SK-N-SH (cell line): ENCODE data around the gene GALNT18. TPM values are rescaled to one million over a fixed set of nuclear protein-coding genes. Genes with fewer than 3 reads are reported as not detected.
A peak's percentile ranks its signal among the peaks of the same experiment; 100 is the strongest.

Experiments
- CTCF ChIA-PET: fragments of 300-600, 350-600 bp; formaldehyde crosslinking; extraction: SDS; loops from one replicate; lab custom pipeline; 2021; lab: Yijun Ruan, JAX
- POLR2A ChIA-PET: fragments of 350-600 bp; sonication (Branson Sonifier 250); formaldehyde crosslinking; extraction: SDS; loops from one replicate; lab custom pipeline; 2020; ENCODE audit warnings: antibody characterized with exemption, inconsistent platforms; lab: Yijun Ruan, JAX
- DNase-seq: peaks from one replicate; pipeline ENCODE4 v3.0.0; 2012
- H2AFZ ChIP-seq: fragments of 200-600 bp; sonication (generic); 2 replicates; pipeline ENCODE4 v1.8.1; 2016; ENCODE audit warnings: antibody characterized with exemption, mild to moderate bottlenecking, low read depth
- H3F3A ChIP-seq: fragments of 200-600 bp; sonication (generic); replicated peaks from 2 replicates; pipeline ENCODE3; 2016; ENCODE audit warnings: antibody characterized with exemption, mild to moderate bottlenecking; ENCODE audit not compliant: insufficient read depth
- H3K27ac ChIP-seq, 2 experiments: fragments of 200-500 bp in 1 of 2; fragments of 200-600 bp in 1 of 2; sonication (Bioruptor generic) in 1 of 2; sonication (generic), shearing (Covaris generic) in 1 of 2; 2 replicates each; pipeline versions ENCODE4 v1.5.1 to v1.6.1; 2014 to 2016; ENCODE audit warnings: low read depth in 2 of 2, inconsistent platforms in 1 of 2, low read length in 1 of 2, mild to moderate bottlenecking in 1 of 2, mixed read lengths in 1 of 2
- H3K27me3 ChIP-seq: fragments of 200-600 bp; sonication (generic), shearing (Covaris generic); 2 replicates; pipeline ENCODE4 v1.6.1; 2016; ENCODE audit warnings: mixed run types; ENCODE audit not compliant: insufficient read depth
- H3K36me3 ChIP-seq, 2 experiments: fragments of 200-500 bp in 1 of 2; fragments of 200-600 bp in 1 of 2; sonication (Bioruptor generic) in 1 of 2; sonication (generic) in 1 of 2; replicated peaks in 1 of 2; 2 replicates each; pipeline versions ENCODE3 to v1.5.1; 2014 to 2016; ENCODE audit warnings: low read length in 1 of 2, mild to moderate bottlenecking in 1 of 2; ENCODE audit not compliant: insufficient read depth in 2 of 2, control insufficient read depth in 1 of 2
- H3K4me1 ChIP-seq, 2 experiments: fragments of 200-500 bp in 1 of 2; fragments of 200-600 bp in 1 of 2; sonication (Bioruptor generic) in 1 of 2; sonication (generic), shearing (Covaris generic) in 1 of 2; 2 replicates each; pipeline versions ENCODE4 v1.5.1 to v1.6.1; 2014 to 2016; ENCODE audit warnings: low read depth in 1 of 2, low read length in 1 of 2, mixed run types in 1 of 2; ENCODE audit not compliant: insufficient read depth in 2 of 2, control insufficient read depth in 1 of 2
- H3K4me2 ChIP-seq: fragments of 200-600 bp; sonication (generic), shearing (Covaris generic); 2 replicates; pipeline ENCODE4 v1.6.1; 2017; ENCODE audit warnings: mixed run types
- H3K4me3 ChIP-seq, 2 experiments: fragments of 200-500 bp in 1 of 2; fragments of 200-600 bp in 1 of 2; sonication (Bioruptor generic) in 1 of 2; sonication (generic), shearing (Covaris generic) in 1 of 2; 2 replicates each; pipeline versions ENCODE4 v1.5.1 to v1.8.1; 2014 to 2016; ENCODE audit warnings: low read depth in 2 of 2, inconsistent platforms in 1 of 2, low read length in 1 of 2, mild to moderate bottlenecking in 1 of 2, mixed read lengths in 1 of 2, moderate library complexity in 1 of 2
- H3K79me2 ChIP-seq: fragments of 200-600 bp; sonication (generic); 2 replicates; pipeline ENCODE4 v1.8.1; 2017; ENCODE audit warnings: mild to moderate bottlenecking; ENCODE audit not compliant: insufficient read depth
- H3K9ac ChIP-seq: fragments of 200-600 bp; sonication (generic); 2 replicates; pipeline ENCODE4 v1.6.1; 2017; ENCODE audit warnings: mixed run types
- H3K9me2 ChIP-seq: fragments of 200-600 bp; sonication (generic); 2 replicates; pipeline ENCODE4 v1.6.1; 2017; ENCODE audit warnings: mixed run types
- H3K9me3 ChIP-seq: fragments of 200-600 bp; sonication (generic); 2 replicates; pipeline ENCODE4 v1.6.1; 2017; ENCODE audit warnings: mixed run types, mild to moderate bottlenecking, moderate library complexity
- H4K20me1 ChIP-seq: fragments of 200-600 bp; sonication (generic); 2 replicates; pipeline ENCODE4 v1.6.1; 2017; ENCODE audit warnings: mild to moderate bottlenecking, mixed run types; ENCODE audit not compliant: insufficient read depth
- CTCF ChIP-seq: fragments of 200-600 bp; sonication (generic); IDR thresholded peaks from 2 replicates; pipeline ENCODE4 v1.6.1; 2017; ENCODE audit warnings: antibody characterized with exemption, mild to moderate bottlenecking, moderate library complexity
- FOSL2 ChIP-seq: IDR thresholded peaks from 2 replicates; pipeline ENCODE4 v1.4.0; 2012; ENCODE audit warnings: low read depth, mild to moderate bottlenecking, moderate library complexity, borderline replicate concordance
- MAX ChIP-seq: IDR thresholded peaks from 2 replicates; pipeline ENCODE4 v1.4.0; 2012; ENCODE audit warnings: low read depth
- MEF2A ChIP-seq: IDR thresholded peaks from 2 replicates; pipeline ENCODE4 v1.4.0; 2012; ENCODE audit warnings: low read depth, borderline replicate concordance
- MXI1 ChIP-seq: IDR thresholded peaks from 2 replicates; pipeline ENCODE4 v1.6.1; 2012; ENCODE audit warnings: mild to moderate bottlenecking, low read depth, low read length, improper control_type of control experiment
- NRF1 ChIP-seq: IDR thresholded peaks from 2 replicates; pipeline ENCODE4 v1.6.1; 2012; ENCODE audit warnings: low read depth, mild to moderate bottlenecking, low read length
- RCOR1 ChIP-seq: fragments of 150-350 bp; IDR thresholded peaks from 2 replicates; pipeline ENCODE4 v1.6.1; 2017; ENCODE audit warnings: antibody characterized with exemption, low read length
- RXRA ChIP-seq: IDR thresholded peaks from 2 replicates; pipeline ENCODE4 v1.4.0; 2012; ENCODE audit warnings: low read depth, mild to moderate bottlenecking, borderline replicate concordance
- SIN3A ChIP-seq: IDR thresholded peaks from 2 replicates; pipeline ENCODE4 v1.6.1; 2012; ENCODE audit warnings: low read depth, mild to moderate bottlenecking, low read length, moderate library complexity, borderline replicate concordance
- USF1 ChIP-seq: IDR thresholded peaks from 2 replicates; pipeline ENCODE4 v1.4.0; 2012; ENCODE audit warnings: low read depth, borderline replicate concordance
- YY1 ChIP-seq: IDR thresholded peaks from 2 replicates; pipeline ENCODE4 v1.4.0; 2012; ENCODE audit warnings: low read depth, mild to moderate bottlenecking
- ZBTB33 ChIP-seq: IDR thresholded peaks from 2 replicates; pipeline ENCODE4 v1.4.0; 2012; ENCODE audit warnings: low read depth, borderline replicate concordance
- WGBS: methylation state at CpG from one replicate; pipeline ENCODE4 v1.1.6; 2017; ENCODE audit warnings: low lambda C conversion rate; 5-methylcytosine and 5-hydroxymethylcytosine counted together
- polyA plus RNA-seq, 3 experiments: library from polyadenylated mRNA; depleted of rRNA; stranded (reverse); fragments of >200 nt; gene quantifications; 2 replicates each; pipeline ENCODE4 v1.2.3, GENCODE V29; 2012
- TF ChIP-seq, protein P1 (sequence below): IDR thresholded peaks from 2 replicates; pipeline ENCODE4 v1.6.1; 2012; ENCODE audit warnings: mild to moderate bottlenecking, low read depth, low read length, moderate library complexity
- TF ChIP-seq, protein P2 (sequence below): IDR thresholded peaks from 2 replicates; pipeline ENCODE4; 2012

GALNT18 gene
- polyA plus RNA-seq, 1 of the 3 experiments (the other 2 are of a cell fraction): 0.64 TPM

DNA sequence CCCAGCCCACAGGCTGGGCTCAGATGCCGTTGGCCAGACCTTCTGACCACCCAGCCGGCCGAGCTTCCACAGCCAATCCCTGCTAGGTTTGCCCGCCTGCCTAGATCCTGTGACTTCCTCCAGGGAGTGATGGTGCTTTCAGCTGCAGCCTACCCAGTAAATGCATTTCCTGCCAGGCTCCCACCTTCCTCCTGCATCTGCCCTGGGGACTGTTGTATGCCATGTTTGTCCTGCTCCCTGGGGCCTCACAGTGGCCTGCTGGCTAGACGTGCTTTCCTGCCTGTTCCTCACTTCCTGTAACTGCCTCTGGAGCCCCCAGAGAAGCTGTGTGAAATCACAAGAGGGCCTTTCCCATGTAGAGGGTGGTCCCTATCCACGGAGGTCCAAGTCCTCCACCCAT lies 86.2 kb downstream of the GALNT18 start (continued):
- TF ChIP-seq NRF1 (no peak), MXI1 (no peak)
- TF ChIP-seq, all 33 proteins: peak for 0

- POLR2A ChIA-PET: no interaction called here
- Histone ChIP-seq H3K4me1 (peaks cover 0 to 92% of the 10 kb centered on the region in 2 experiments; a peak in 2 of 4 replicates), H3K4me3 (no peak overlapping the region), H3K36me3 (no peaks in the 10 kb centered on the region), H2AFZ (no peak overlapping the region), H3F3A (no peaks in the 10 kb centered on the region), H3K27me3 (no peaks in the 10 kb centered on the region), H3K9ac (no peak overlapping the region), H3K79me2 (no peaks in the 10 kb centered on the region), H3K27ac (peak overlapping the region in 1 of 2 experiments; percentile 93; a peak in 1 of 4 replicates), H4K20me1 (no peaks in the 10 kb centered on the region), H3K4me2 (no peak overlapping the region), H3K9me2 (no peaks in the 10 kb centered on the region), H3K9me3 (no peaks in the 10 kb centered on the region)
- CTCF ChIA-PET: interaction anchor here (1.3 to 2.8 kb wide), 2 partner anchors 86 to 498 kb away, joined by 4 to 9 read pairs; partner anchors contain the start of gene GALNT18
- DNase-seq: no peak
- TF ChIP-seq, protein P1, sequence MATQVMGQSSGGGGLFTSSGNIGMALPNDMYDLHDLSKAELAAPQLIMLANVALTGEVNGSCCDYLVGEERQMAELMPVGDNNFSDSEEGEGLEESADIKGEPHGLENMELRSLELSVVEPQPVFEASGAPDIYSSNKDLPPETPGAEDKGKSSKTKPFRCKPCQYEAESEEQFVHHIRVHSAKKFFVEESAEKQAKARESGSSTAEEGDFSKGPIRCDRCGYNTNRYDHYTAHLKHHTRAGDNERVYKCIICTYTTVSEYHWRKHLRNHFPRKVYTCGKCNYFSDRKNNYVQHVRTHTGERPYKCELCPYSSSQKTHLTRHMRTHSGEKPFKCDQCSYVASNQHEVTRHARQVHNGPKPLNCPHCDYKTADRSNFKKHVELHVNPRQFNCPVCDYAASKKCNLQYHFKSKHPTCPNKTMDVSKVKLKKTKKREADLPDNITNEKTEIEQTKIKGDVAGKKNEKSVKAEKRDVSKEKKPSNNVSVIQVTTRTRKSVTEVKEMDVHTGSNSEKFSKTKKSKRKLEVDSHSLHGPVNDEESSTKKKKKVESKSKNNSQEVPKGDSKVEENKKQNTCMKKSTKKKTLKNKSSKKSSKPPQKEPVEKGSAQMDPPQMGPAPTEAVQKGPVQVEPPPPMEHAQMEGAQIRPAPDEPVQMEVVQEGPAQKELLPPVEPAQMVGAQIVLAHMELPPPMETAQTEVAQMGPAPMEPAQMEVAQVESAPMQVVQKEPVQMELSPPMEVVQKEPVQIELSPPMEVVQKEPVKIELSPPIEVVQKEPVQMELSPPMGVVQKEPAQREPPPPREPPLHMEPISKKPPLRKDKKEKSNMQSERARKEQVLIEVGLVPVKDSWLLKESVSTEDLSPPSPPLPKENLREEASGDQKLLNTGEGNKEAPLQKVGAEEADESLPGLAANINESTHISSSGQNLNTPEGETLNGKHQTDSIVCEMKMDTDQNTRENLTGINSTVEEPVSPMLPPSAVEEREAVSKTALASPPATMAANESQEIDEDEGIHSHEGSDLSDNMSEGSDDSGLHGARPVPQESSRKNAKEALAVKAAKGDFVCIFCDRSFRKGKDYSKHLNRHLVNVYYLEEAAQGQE: no peak
- TF ChIP-seq USF1 (no peak), RCOR1 (no peak), RXRA (no peak)
- TF ChIP-seq, protein P2, sequence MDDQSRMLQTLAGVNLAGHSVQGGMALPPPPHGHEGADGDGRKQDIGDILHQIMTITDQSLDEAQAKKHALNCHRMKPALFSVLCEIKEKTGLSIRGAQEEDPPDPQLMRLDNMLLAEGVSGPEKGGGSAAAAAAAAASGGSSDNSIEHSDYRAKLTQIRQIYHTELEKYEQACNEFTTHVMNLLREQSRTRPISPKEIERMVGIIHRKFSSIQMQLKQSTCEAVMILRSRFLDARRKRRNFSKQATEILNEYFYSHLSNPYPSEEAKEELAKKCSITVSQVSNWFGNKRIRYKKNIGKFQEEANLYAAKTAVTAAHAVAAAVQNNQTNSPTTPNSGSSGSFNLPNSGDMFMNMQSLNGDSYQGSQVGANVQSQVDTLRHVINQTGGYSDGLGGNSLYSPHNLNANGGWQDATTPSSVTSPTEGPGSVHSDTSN: no peak
- WGBS: 23% methylated on average over 4 of the region's 4 CpGs
Observed at GRCh38 chr11:11534981-11535380, 86.8 kb downstream of the GALNT18 start.

GRCh38 chr11:11533751-11534150 lies 88.1 kb downstream of the GALNT18 start:
- Histone ChIP-seq H3K4me1 (peaks cover 0 to 80% of the 10 kb centered on the region in 2 experiments; a peak in 2 of 4 replicates), H3K4me3 (no peak overlapping the region), H4K20me1 (no peaks in the 10 kb centered on the region), H3K27me3 (no peaks in the 10 kb centered on the region), H3F3A (no peaks in the 10 kb centered on the region), H3K36me3 (no peaks in the 10 kb centered on the region), H2AFZ (no peak overlapping the region), H3K27ac (peak overlapping the region in 1 of 2 experiments; percentile 34; a peak in 1 of 4 replicates), H3K9me3 (no peaks in the 10 kb centered on the region), H3K9ac (no peak overlapping the region), H3K4me2 (no peak overlapping the region), H3K9me2 (no peaks in the 10 kb centered on the region), H3K79me2 (no peaks in the 10 kb centered on the region)
- DNase-seq: no peak
- 39% methylated on average over 6 of the region's 7 CpGs for WGBS
- ChIA-PET POLR2A (no interaction called here), CTCF (interaction anchor here (2.1 to 3.6 kb wide), 2 partner anchors 254 to 600 kb away, joined by 9 to 10 read pairs; no protein-coding TSS in a partner anchor)
- no peak for TF ChIP-seq MAX
- TF ChIP-seq FOSL2: no peak
- no peak for TF ChIP-seq CTCF
- no peak for TF ChIP-seq MXI1
- no peak for TF ChIP-seq MEF2A
- no peak for TF ChIP-seq RXRA
- no peak for TF ChIP-seq SIN3A
- no peak for TF ChIP-seq ZBTB33
- no peak for TF ChIP-seq YY1
